DOHH2 (cell line): ENCODE measurements around the gene RASSF7.

Experiments used
- H3F3A ChIP-seq: fragments of 200-600 bp; sonication (generic), shearing (Covaris generic); 2 replicates; pipeline ENCODE4 v1.6.0; 2016; ENCODE audit warnings: antibody characterized with exemption, mild to moderate bottlenecking; ENCODE audit not compliant: control insufficient read depth, insufficient read depth
- H3K27ac ChIP-seq: fragments of 200-600 bp; sonication (generic); 2 replicates; pipeline ENCODE4 v1.5.1; 2014; ENCODE audit warnings: low read depth, mild to moderate bottlenecking, low read length, moderate library complexity
- H3K27me3 ChIP-seq: fragments of 200-600 bp; sonication (generic); 2 replicates; pipeline ENCODE4 v1.6.1; 2014; ENCODE audit warnings: mild to moderate bottlenecking, low read length, mixed read lengths; ENCODE audit not compliant: control insufficient read depth
- H3K36me3 ChIP-seq: fragments of 200-600 bp; sonication (generic); 2 replicates; pipeline ENCODE4 v1.6.1; 2014; ENCODE audit warnings: mild to moderate bottlenecking, low read length, moderate library complexity, mixed read lengths; ENCODE audit not compliant: control insufficient read depth
- H3K4me1 ChIP-seq: fragments of 200-600 bp; sonication (generic); 2 replicates; pipeline ENCODE4 v1.6.1; 2014; ENCODE audit warnings: mild to moderate bottlenecking, low read length, mixed read lengths; ENCODE audit not compliant: control insufficient read depth
- H3K4me2 ChIP-seq: fragments of 200-600 bp; sonication (generic); 2 replicates; pipeline ENCODE4 v1.6.0; 2014; ENCODE audit warnings: mild to moderate bottlenecking, low read length, moderate library complexity
- H3K4me3 ChIP-seq: fragments of 200-600 bp; sonication (generic); 2 replicates; pipeline ENCODE4 v1.5.1; 2014; ENCODE audit warnings: mild to moderate bottlenecking, low read length, mixed read lengths
- H3K79me2 ChIP-seq: fragments of 200-600 bp; sonication (generic); 2 replicates; pipeline ENCODE4 v1.6.1; 2014; ENCODE audit warnings: mild to moderate bottlenecking, low read length, mixed read lengths; ENCODE audit not compliant: control insufficient read depth
- H3K9me2 ChIP-seq: fragments of 200-600 bp; sonication (generic); replicated peaks from 2 replicates; pipeline ENCODE4 v1.6.1; 2014; ENCODE audit warnings: mild to moderate bottlenecking, low read length, mixed read lengths; ENCODE audit not compliant: control insufficient read depth
- H3K9me3 ChIP-seq: fragments of 200-600 bp; sonication (generic); 2 replicates; pipeline ENCODE4 v1.6.1; 2014; ENCODE audit warnings: antibody characterized with exemption, low read length, mixed read lengths; ENCODE audit not compliant: control insufficient read depth, insufficient read depth
- H4K20me1 ChIP-seq: fragments of 200-600 bp; sonication (generic); 2 replicates; pipeline ENCODE4 v1.6.0; 2014; ENCODE audit warnings: low read depth, mild to moderate bottlenecking, antibody characterized with exemption, low read length, moderate library complexity; ENCODE audit not compliant: control insufficient read depth, insufficient read depth
- EZH2phosphoT487 ChIP-seq: fragments of 200-600 bp; sonication (generic); IDR thresholded peaks from 2 replicates; pipeline ENCODE4 v1.6.1; 2017; ENCODE audit warnings: borderline replicate concordance, mild to moderate bottlenecking, antibody characterized with exemption, low read length, moderate library complexity, mixed read lengths
- TF ChIP-seq, protein P1 (sequence below): fragments of 200-600 bp; sonication (generic); IDR thresholded peaks from one replicate; pipeline ENCODE4 v1.5.1; 2014; ENCODE audit warnings: antibody characterized with exemption, mild to moderate bottlenecking, low read depth, low read length; ENCODE audit not compliant: poor library complexity, severe bottlenecking

RASSF7 gene

DNA sequence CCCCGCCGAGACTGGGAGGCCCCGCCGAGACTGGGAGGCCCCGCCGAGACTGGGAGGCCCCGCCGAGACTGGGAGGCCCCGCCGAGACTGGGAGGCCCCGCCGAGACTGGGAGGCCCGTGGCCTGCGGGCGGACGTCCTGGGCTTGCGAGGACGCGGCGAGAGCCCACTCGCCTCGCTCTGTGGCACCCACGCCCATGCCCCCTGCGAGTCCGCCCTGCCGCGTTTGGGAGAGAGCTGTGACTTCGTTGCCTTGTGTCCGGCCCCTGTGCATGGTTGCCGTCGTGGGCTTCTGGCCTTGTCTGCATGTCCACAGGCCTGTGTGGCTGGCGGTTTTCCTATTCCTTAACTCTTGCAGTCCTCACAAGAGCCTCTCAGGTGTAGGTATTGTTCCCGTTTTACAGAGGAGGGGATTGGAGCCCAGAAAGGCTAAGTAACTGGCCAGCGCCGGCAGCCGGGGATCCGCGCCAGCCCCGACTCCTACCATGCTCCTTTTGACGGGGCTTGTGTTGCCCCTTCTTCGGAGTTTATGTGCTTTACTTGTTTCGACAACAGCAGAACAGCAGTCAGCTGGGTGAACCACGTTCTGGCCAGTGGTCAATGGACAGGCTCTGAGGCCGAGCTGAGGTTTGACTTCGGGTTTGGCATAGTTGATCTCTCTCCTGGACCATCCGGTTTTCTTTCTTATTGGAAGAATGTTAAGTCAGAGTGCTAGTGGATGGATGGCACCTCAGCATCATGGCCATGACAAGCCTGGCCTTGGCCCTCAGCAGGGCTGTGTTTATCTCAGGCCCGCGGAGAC, 16.2 kb downstream of the RASSF7 start:
- H4K20me1 ChIP-seq: peaks cover 25% of the 10 kb centered on the region
- peaks cover 8% of the 10 kb centered on the region for H3K27me3 ChIP-seq
- TF ChIP-seq, protein P1, sequence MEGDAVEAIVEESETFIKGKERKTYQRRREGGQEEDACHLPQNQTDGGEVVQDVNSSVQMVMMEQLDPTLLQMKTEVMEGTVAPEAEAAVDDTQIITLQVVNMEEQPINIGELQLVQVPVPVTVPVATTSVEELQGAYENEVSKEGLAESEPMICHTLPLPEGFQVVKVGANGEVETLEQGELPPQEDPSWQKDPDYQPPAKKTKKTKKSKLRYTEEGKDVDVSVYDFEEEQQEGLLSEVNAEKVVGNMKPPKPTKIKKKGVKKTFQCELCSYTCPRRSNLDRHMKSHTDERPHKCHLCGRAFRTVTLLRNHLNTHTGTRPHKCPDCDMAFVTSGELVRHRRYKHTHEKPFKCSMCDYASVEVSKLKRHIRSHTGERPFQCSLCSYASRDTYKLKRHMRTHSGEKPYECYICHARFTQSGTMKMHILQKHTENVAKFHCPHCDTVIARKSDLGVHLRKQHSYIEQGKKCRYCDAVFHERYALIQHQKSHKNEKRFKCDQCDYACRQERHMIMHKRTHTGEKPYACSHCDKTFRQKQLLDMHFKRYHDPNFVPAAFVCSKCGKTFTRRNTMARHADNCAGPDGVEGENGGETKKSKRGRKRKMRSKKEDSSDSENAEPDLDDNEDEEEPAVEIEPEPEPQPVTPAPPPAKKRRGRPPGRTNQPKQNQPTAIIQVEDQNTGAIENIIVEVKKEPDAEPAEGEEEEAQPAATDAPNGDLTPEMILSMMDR: no peak
- TF ChIP-seq EZH2phosphoT487: no peak
- H3K36me3 ChIP-seq: peaks cover 41% of the 10 kb centered on the region
- peak overlapping the region; percentile 95 for H3K4me3 ChIP-seq
- peak overlapping the region; percentile 95 for H3K4me2 ChIP-seq
- H3K79me2 ChIP-seq: peaks cover 59% of the 10 kb centered on the region
- H3K9me2 ChIP-seq: no peaks in the 10 kb centered on the region
- no peaks in the 10 kb centered on the region for H3F3A ChIP-seq
- H3K9me3 ChIP-seq: no peaks in the 10 kb centered on the region
- no peak overlapping the region for H3K27ac ChIP-seq
- H3K4me1 ChIP-seq: peaks cover 30% of the 10 kb centered on the region

DNA sequence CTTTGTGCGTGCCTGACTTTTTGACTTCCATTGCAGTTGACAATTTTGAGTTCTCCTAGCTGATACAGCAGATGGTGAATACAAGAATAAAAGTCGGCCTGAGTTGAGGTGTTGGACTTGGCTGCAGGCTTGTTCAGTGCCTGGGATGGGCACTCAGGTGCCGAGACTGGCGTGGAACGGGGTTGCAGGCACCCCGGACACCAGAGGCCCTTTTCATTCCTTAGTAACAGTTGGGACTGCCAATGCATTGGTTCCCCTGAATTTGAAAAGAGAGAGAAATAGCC, 16.8 kb downstream of the RASSF7 start:
- Histone ChIP-seq H4K20me1 (peaks cover 25% of the 10 kb centered on the region), H3K9me3 (no peaks in the 10 kb centered on the region), H3F3A (no peaks in the 10 kb centered on the region), H3K4me1 (peaks cover 30% of the 10 kb centered on the region), H3K27ac (no peak overlapping the region), H3K4me3 (peak overlapping the region; percentile 95), H3K27me3 (peaks cover 8% of the 10 kb centered on the region), H3K4me2 (peak overlapping the region; percentile 95), H3K36me3 (peaks cover 45% of the 10 kb centered on the region), H3K79me2 (peaks cover 61% of the 10 kb centered on the region), H3K9me2 (no peaks in the 10 kb centered on the region)
- TF ChIP-seq, protein P1: no peak
- no peak for TF ChIP-seq EZH2phosphoT487

DNA sequence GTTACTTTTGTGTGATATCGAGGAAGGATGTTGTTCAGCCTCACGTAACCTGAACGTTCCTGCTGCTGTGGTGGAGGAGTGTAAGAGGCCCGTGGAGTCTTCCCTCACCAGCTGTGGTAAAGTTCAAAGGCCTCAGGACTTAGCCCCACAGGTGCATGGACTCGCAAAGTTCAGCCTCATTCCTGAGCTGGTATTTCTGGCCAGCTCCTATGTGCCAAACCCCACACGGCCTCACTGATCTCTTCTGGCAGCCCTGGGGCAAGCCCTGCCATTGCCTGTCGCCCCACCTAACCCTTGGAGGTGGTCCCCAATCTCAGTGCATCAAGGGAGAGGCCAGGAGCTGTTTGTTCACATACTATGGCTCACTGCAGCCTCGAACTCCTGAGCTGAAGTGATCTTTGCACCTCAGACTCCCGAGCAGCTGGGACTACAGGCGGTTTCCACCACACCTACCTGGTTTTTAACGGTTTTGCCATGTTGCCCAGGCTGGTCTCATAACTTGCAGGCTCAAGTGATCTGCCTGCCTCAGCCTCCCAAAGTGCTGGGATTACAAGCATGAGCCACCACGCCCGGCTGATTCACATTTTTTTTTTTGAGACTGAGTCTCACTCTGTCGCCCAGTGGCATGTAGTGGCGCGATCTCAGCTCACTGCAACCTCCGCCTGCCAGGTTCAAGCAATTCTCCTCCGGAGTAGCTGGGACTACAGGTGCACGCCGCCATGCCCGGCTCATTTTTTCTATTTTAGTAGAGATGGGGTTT, 17.7 kb downstream of the RASSF7 start:
- H3K9me3 ChIP-seq: no peaks in the 10 kb centered on the region
- peak overlapping the region; percentile 95 for H3K4me2 ChIP-seq
- no peaks in the 10 kb centered on the region for H3F3A ChIP-seq
- TF ChIP-seq EZH2phosphoT487: no peak
- TF ChIP-seq, protein P1: no peak
- H3K4me3 ChIP-seq: peak overlapping the region; percentile 95
- peaks cover 25% of the 10 kb centered on the region for H4K20me1 ChIP-seq
- H3K4me1 ChIP-seq: peaks cover 30% of the 10 kb centered on the region
- peaks cover 48% of the 10 kb centered on the region for H3K36me3 ChIP-seq
- H3K79me2 ChIP-seq: peaks cover 63% of the 10 kb centered on the region
- H3K27ac ChIP-seq: no peak overlapping the region
- no peaks in the 10 kb centered on the region for H3K9me2 ChIP-seq
- peaks cover 8% of the 10 kb centered on the region for H3K27me3 ChIP-seq
